Measurements from ENCODE around the gene AGAP1. TPM values are rescaled to one million over a fixed set of nuclear protein-coding genes. Genes with fewer than 3 reads are reported as not detected.

The AGAP1 gene
- total RNA-seq, 1 donor from 2014 or later, result 44.0 TPM

- Mint-ChIP-seq H3K36me3 (no peaks in the 10 kb centered on the region), H3K27ac (no peak overlapping the region), H3K4me3 (no peak overlapping the region), H3K27me3 (ENCODE audit: low read depth) (no peaks in the 10 kb centered on the region), H3K9me3 (no peaks in the 10 kb centered on the region), H3K4me1 (peaks cover 47% of the 10 kb centered on the region)
- no peak for DNase-seq (ENCODE audit: low spot score in 2 of 2, unreplicated experiment in 2 of 2)
- TF ChIP-seq, protein P1, sequence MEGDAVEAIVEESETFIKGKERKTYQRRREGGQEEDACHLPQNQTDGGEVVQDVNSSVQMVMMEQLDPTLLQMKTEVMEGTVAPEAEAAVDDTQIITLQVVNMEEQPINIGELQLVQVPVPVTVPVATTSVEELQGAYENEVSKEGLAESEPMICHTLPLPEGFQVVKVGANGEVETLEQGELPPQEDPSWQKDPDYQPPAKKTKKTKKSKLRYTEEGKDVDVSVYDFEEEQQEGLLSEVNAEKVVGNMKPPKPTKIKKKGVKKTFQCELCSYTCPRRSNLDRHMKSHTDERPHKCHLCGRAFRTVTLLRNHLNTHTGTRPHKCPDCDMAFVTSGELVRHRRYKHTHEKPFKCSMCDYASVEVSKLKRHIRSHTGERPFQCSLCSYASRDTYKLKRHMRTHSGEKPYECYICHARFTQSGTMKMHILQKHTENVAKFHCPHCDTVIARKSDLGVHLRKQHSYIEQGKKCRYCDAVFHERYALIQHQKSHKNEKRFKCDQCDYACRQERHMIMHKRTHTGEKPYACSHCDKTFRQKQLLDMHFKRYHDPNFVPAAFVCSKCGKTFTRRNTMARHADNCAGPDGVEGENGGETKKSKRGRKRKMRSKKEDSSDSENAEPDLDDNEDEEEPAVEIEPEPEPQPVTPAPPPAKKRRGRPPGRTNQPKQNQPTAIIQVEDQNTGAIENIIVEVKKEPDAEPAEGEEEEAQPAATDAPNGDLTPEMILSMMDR (IDR thresholded peaks at IDR 0.05; ENCODE audit: unreplicated experiment), result no peak
These were observed 168.1 kb downstream of the AGAP1 start for GRCh38 chr2:235661952-235662351.

- Mint-ChIP-seq H3K9me3 (no peaks in the 10 kb centered on the region), H3K27ac (no peak overlapping the region), H3K36me3 (no peaks in the 10 kb centered on the region), H3K27me3 (ENCODE audit: low read depth) (no peaks in the 10 kb centered on the region), H3K4me1 (peaks cover 36% of the 10 kb centered on the region), H3K4me3 (no peak overlapping the region)
- no peak for DNase-seq (ENCODE audit: low spot score in 2 of 2, unreplicated experiment in 2 of 2)
- TF ChIP-seq, protein P1 (IDR thresholded peaks at IDR 0.05; ENCODE audit: unreplicated experiment), result no peak
These were observed 170.0 kb downstream of the AGAP1 start for GRCh38 chr2:235663875-235664274.

- Mint-ChIP-seq H3K4me1 (peaks cover 27% of the 10 kb centered on the region), H3K27ac (peak overlapping the region; percentile 81), H3K27me3 (ENCODE audit: low read depth) (no peaks in the 10 kb centered on the region), H3K9me3 (no peaks in the 10 kb centered on the region), H3K4me3 (peak overlapping the region; percentile 64), H3K36me3 (no peaks in the 10 kb centered on the region)
- no peak for DNase-seq (ENCODE audit: low spot score in 2 of 2, unreplicated experiment in 2 of 2)
- TF ChIP-seq, protein P1 (IDR thresholded peaks at IDR 0.05; ENCODE audit: unreplicated experiment), result no peak
These were observed 171.9 kb downstream of the AGAP1 start for GRCh38 chr2:235665661-235666212.

- DNase-seq (ENCODE audit: low spot score in 2 of 2, unreplicated experiment in 2 of 2), result no peak
- Mint-ChIP-seq H3K9me3 (no peaks in the 10 kb centered on the region), H3K27me3 (ENCODE audit: low read depth) (peaks cover under 1% of the 10 kb centered on the region), H3K4me1 (peaks cover 22% of the 10 kb centered on the region), H3K36me3 (no peaks in the 10 kb centered on the region), H3K4me3 (peak overlapping the region; percentile 64), H3K27ac (peak overlapping the region; percentile 81)
- TF ChIP-seq, protein P1 (IDR thresholded peaks at IDR 0.05; ENCODE audit: unreplicated experiment), result no peak
These were observed 172.5 kb downstream of the AGAP1 start for GRCh38 chr2:235666213-235666781.

DNA sequence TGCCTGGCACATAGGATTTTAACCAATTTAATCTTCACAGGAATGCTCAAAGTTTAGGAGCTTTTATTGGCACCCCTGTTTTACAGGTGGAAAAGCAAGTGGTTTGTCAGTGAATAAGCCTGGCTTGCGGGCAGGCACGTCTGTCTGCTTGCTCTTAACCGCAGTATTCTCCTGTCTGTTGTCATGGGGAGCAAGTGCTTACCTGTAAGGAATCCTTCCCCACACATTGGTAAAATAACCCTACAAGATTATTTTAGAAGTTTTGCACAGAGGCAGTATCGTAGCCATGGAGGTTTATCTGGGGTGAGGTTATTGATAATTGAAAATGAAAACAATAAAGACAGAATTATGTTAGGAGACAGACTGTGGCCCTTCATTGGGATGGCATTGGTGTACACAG lies 174.9 kb downstream of the AGAP1 start:
- no peak overlapping the region for H3K27ac Mint-ChIP-seq
- peak overlapping the region; percentile 66 for H3K4me3 Mint-ChIP-seq
- TF ChIP-seq, protein P1 (IDR thresholded peaks at IDR 0.05; ENCODE audit: unreplicated experiment), result no peak
- H3K9me3 Mint-ChIP-seq, result no peaks in the 10 kb centered on the region
- peaks cover 30% of the 10 kb centered on the region for H3K4me1 Mint-ChIP-seq
- DNase-seq (ENCODE audit: low spot score in 2 of 2, unreplicated experiment in 2 of 2), result no peak
- no peaks in the 10 kb centered on the region for H3K36me3 Mint-ChIP-seq
- peaks cover 21% of the 10 kb centered on the region for H3K27me3 Mint-ChIP-seq (ENCODE audit: low read depth)

Data from mesothelial cell of epicardium (in vitro differentiated cells).